Measurements from ENCODE around the gene EPC1. TPM values are rescaled to one million over a fixed set of nuclear protein-coding genes. Genes with fewer than 3 reads are reported as not detected.
A peak's percentile ranks its signal among the peaks of the same experiment; 100 is the strongest.

Gene EPC1
- total and polyA plus RNA-seq, 10 of the 15 experiments (the other 5 are each of a cell fraction or from before 2014, with no cell fraction given), result 6.8 to 59.2 (median 19.4) TPM

GRCh38 chr10:32337350-32337749 lies 9.6 kb downstream of the EPC1 start:
- SMC1A ChIA-PET (ENCODE audit: uncharacterized antibody, unreplicated experiment), result interaction anchor here (0.6 to 15.8 kb wide), 11 partner anchors 7 to 87 kb away, joined by 3 to 205 read pairs (median 7); no protein-coding TSS in a partner anchor
- 100% methylated on average over 1 of the region's 1 CpG for WGBS (ENCODE audit: insufficient coverage, insufficient replicate concordance, low lambda C conversion rate, missing lambda C conversion rate)
- in situ Hi-C loops (cut with MboI) (no loop called here), intact Hi-C loops (cut with micrococcal nuclease; ENCODE audit: unreplicated experiment) (no loop called here)
- RAD21 ChIA-PET (ENCODE audit: unreplicated experiment), result interaction anchor here (0.5 to 3.3 kb wide), 7 partner anchors 8 to 75 kb away, joined by 3 to 16 read pairs (median 4); no protein-coding TSS in a partner anchor
- H3K36me3 ChIP-seq (ENCODE audit: control insufficient read depth in 2 of 2, insufficient read depth in 2 of 2, low read length in 1 of 2), result 0 out of 4 replicates have a peak, but pooled peaks cover 0 to 4% of the 10 kb centered on the region in 2 experiments
- BruUV-seq (replicated peaks), result no TSS peak
- H3K4me3 ChIP-seq, result no peak overlapping the region
- H3K79me2 ChIP-seq (ENCODE audit: control insufficient read depth, insufficient read depth, low read length), result peaks cover 97% of the 10 kb centered on the region
- H3K9me3 ChIP-seq (replicated peaks; ENCODE audit: control insufficient read depth, insufficient read depth, low read length), result no peaks in the 10 kb centered on the region
- no peak for ATAC-seq
- no peaks in the 10 kb centered on the region for H3K27me3 ChIP-seq (replicated peaks in 1 of 2; ENCODE audit: control insufficient read depth in 2 of 2, insufficient read depth in 2 of 2, low read length in 1 of 2)
- POLR2A ChIA-PET, result interaction anchor here (0.5 to 3.0 kb wide), 8 partner anchors 8 to 952 kb away, joined by 3 to 7 read pairs (median 5); no protein-coding TSS in a partner anchor
- no peak overlapping the region for H2AFZ ChIP-seq (ENCODE audit: control insufficient read depth, low read depth, low read length)
- DNase-seq (ENCODE audit: low read depth, low spot score), result no peak
- TF ChIP-seq POLR2AphosphoS5 (IDR thresholded peaks at IDR 0.05; ENCODE audit: low read length) (peak; percentile 41; the same call in 1 of the 2 replicates), ZNF24 (IDR thresholded peaks at IDR 0.05) (peak; percentile 47; the same call in 1 of the 2 replicates), POLR2AphosphoS2 (IDR thresholded peaks at IDR 0.05; ENCODE audit: low read depth, low read length) (no peak)
- H4K20me1 ChIP-seq (ENCODE audit: control insufficient read depth, insufficient read depth), result 0 out of 2 replicates have a peak, but pooled peaks cover 3% of the 10 kb centered on the region
- H3K4me2 ChIP-seq (ENCODE audit: control insufficient read depth, insufficient read depth), result peak overlapping the region; percentile 9
- H3K4me1 ChIP-seq (ENCODE audit: control insufficient read depth, insufficient read depth, low read length), result peaks cover 19% of the 10 kb centered on the region
- peak overlapping the region; percentile 11; the same call in 1 of the 2 replicates for H3K9ac ChIP-seq (ENCODE audit: control insufficient read depth, insufficient read depth, low read length)
- CTCF ChIA-PET, result interaction anchor here (0.7 to 2.1 kb wide), 13 partner anchors 8 to 147 kb away, joined by 3 to 12 read pairs (median 4); no protein-coding TSS in a partner anchor
- no peak for FAIRE-seq
- peak overlapping the region; percentile 17 for H3K27ac ChIP-seq (ENCODE audit: control insufficient read depth, insufficient read depth)

- ChIA-PET POLR2A (interaction anchor here (0.5 to 2.7 kb wide), 10 partner anchors 8 to 1609 kb away, joined by 3 to 8 read pairs (median 4); no protein-coding TSS in a partner anchor), RAD21 (ENCODE audit: unreplicated experiment) (interaction anchor here (0.8 to 3.0 kb wide), 4 partner anchors 9 to 20 kb away, joined by 3 to 16 read pairs (median 4); no protein-coding TSS in a partner anchor), SMC1A (ENCODE audit: uncharacterized antibody, unreplicated experiment) (interaction anchor here (0.8 to 15.8 kb wide), 10 partner anchors 10 to 77 kb away, joined by 3 to 205 read pairs (median 4); no protein-coding TSS in a partner anchor), CTCF (interaction anchor here (0.5 to 1.3 kb wide), 7 partner anchors 9 to 670 kb away, joined by 3 to 11 read pairs (median 3); no protein-coding TSS in a partner anchor)
- Histone ChIP-seq H3K79me2 (ENCODE audit: control insufficient read depth, insufficient read depth, low read length) (peaks cover 97% of the 10 kb centered on the region), H3K4me1 (ENCODE audit: control insufficient read depth, insufficient read depth, low read length) (peaks cover 28% of the 10 kb centered on the region), H3K36me3 (ENCODE audit: control insufficient read depth in 2 of 2, insufficient read depth in 2 of 2, low read length in 1 of 2) (peaks cover 0 to 4% of the 10 kb centered on the region in 2 experiments; a peak in 1 of 4 replicates), H3K9me3 (replicated peaks; ENCODE audit: control insufficient read depth, insufficient read depth, low read length) (no peaks in the 10 kb centered on the region), H3K4me2 (ENCODE audit: control insufficient read depth, insufficient read depth) (no peak overlapping the region), H2AFZ (ENCODE audit: control insufficient read depth, low read depth, low read length) (no peak overlapping the region), H3K27me3 (replicated peaks in 1 of 2; ENCODE audit: control insufficient read depth in 2 of 2, insufficient read depth in 2 of 2, low read length in 1 of 2) (no peaks in the 10 kb centered on the region), H3K9ac (ENCODE audit: control insufficient read depth, insufficient read depth, low read length) (no peak overlapping the region), H4K20me1 (ENCODE audit: control insufficient read depth, insufficient read depth) (0 out of 2 replicates have a peak, but pooled peaks cover 6% of the 10 kb centered on the region), H3K27ac (ENCODE audit: control insufficient read depth, insufficient read depth) (peak overlapping the region; percentile 53), H3K4me3 (peak overlapping the region; percentile 25)
- in situ Hi-C loops (cut with MboI) (no loop called here), intact Hi-C loops (cut with micrococcal nuclease; ENCODE audit: unreplicated experiment) (no loop called here)
- TF ChIP-seq CHD1 (IDR thresholded peaks at IDR 0.05; ENCODE audit: low read depth, low read length), result 0 out of 2 replicates have a peak, but pooled peaks have one; percentile 51
- peak; percentile 68; the same call in 1 of the 2 replicates for TF ChIP-seq POLR2AphosphoS5 (IDR thresholded peaks at IDR 0.05; ENCODE audit: low read length)
- TF ChIP-seq CTCF (IDR thresholded peaks at IDR 0.05 in 2 of 3, conservative IDR thresholded peaks at IDR 0.05 in 1 of 3; ENCODE audit: control insufficient read depth in 2 of 3, extremely low read depth in 1 of 3, insufficient read depth in 1 of 3, low read depth in 3 of 3, low read length in 3 of 3), result no peak
- no TSS peak for BruUV-seq (replicated peaks)
- 70% methylated on average over 3 of the region's 3 CpGs for WGBS (ENCODE audit: insufficient coverage, insufficient replicate concordance, low lambda C conversion rate, missing lambda C conversion rate)
- DNase-seq (ENCODE audit: low read depth, low spot score) (no peak), FAIRE-seq (no peak), ATAC-seq (peak; percentile 0)
Observed at GRCh38 chr10:32333849-32334248, 13.1 kb downstream of the EPC1 start.

Measured in GM12878 (cell line).